Measurements from ENCODE around the gene BAIAP2L1. TPM values are rescaled to one million over a fixed set of nuclear protein-coding genes. Genes with fewer than 3 reads are reported as not detected.
"Not testable (repeated sequence)": the region's sequence is repeated elsewhere in the genome, so short reads cannot be mapped to it uniquely, and the experiment has no call there.

BAIAP2L1 gene, protein sequence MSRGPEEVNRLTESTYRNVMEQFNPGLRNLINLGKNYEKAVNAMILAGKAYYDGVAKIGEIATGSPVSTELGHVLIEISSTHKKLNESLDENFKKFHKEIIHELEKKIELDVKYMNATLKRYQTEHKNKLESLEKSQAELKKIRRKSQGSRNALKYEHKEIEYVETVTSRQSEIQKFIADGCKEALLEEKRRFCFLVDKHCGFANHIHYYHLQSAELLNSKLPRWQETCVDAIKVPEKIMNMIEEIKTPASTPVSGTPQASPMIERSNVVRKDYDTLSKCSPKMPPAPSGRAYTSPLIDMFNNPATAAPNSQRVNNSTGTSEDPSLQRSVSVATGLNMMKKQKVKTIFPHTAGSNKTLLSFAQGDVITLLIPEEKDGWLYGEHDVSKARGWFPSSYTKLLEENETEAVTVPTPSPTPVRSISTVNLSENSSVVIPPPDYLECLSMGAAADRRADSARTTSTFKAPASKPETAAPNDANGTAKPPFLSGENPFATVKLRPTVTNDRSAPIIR
- total RNA-seq = 5.1 TPM

DNA sequence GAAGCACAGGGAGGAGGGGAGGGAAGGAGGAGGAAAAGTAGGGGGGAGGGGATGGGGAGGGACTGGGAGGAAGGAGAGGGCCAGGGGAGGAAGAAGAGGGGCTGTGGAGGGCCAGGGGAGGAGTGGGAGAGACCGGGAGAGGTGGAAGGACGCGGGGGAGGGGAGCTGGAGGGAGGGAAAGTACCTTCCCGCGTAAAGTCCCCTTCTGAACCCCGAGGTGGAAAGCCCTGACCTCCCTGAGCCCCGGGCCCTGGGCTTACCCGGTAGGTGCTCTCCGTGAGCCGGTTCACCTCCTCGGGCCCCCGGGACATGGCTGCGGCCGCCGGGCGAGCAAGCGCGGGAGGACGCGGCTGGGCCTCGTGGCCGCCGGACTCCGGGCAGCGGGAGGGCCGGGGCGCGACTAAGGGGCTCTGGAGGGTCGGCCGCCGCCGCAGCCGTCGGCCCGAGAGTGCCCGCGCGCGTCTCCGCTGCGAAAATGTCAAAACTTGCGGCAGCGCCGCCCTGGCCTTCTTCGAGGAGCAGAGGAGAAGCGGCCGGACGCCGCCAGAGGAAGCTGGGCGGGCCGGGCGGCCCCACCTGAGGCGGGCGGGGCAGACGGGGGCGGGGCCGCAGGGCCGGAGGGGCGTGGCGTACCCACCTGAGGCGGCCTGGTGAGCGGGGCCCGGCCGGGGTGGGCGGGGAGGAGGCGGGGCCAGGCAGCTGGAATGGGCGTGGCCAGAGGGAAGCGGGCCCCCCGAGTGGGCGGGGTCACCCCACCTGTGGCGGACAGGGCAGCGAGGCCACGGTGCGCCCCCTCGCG lies at the start of gene BAIAP2L1:
BAIAP2L1 (minus strand) TSS at position 549 of the 799 bp plus-strand sequence; CDS start at position 311, 238 bp downstream.
- intact Hi-C loops (cut with DNase I) = no loop called here

DNA sequence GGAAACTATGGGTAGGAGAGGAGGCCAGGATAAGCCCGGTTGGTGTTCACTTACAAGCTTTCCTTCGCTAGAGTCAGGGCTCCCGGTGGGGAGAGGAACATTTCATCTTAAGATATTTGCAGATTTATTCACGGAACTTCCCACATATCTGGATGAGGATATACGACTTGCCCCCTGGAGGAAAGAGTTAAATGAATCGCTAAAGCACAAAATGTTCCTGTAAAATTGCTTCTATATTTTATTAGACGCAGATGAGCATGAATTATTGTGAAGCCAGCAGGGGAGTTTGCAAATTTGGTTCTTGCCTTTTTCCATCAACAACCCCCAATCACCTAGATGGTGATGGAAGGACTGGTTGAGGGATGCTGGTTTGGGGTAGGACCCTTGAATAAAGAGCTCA lies 47.9 kb upstream of the BAIAP2L1 start:
- ATAC-seq (no peak), DNase-seq (ENCODE audit: low spot score) (no peak)
- intact Hi-C loops (cut with DNase I) = no loop called here

More for the DNA sequence above, at the start of gene BAIAP2L1:
- ATAC-seq (peak; percentile 78), DNase-seq (ENCODE audit: low spot score) (peak; percentile 71)

DNA sequence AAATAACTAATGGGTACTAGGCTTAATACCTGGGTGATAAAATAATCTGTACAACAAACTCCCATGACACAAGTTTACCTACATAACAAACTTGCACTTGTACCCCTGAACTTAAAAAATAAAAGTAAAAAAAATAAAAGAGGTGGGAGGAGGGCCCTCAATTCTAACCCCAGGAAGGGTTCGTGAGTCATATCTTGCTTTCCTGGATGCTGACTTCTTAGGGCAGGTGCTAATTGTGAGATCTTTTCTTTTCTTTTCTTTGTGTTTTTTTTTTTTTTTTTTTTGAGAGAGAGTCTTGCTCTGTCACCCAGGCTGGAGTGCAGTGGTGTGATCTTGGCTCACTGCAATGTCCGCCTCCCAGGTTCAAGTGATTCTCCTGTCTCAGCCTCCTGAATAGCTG lies 40.1 kb upstream of the BAIAP2L1 start:
- intact Hi-C loops (cut with DNase I); ATAC-seq: not testable (repeated sequence)

DNA sequence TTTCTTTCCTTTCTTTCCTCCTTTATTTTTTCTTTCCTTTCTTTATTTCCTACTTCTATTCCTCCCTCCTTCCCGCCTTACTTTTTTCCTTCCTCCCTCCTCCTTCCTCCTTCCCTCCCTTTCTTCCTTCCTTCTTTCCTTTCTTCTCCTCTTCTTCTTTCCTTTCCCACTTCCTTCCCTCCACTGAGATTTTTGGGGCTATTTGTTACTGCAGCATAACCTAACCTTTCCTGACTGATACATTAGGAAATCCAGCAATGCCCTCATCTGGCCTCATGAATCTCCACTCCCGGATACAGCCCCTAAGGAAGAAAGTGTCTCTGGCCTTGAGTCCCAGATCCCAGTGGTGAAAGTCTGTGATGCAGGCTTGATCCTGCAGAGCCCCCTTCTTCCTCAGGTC lies 38.6 kb upstream of the BAIAP2L1 start:
- intact Hi-C loops (cut with DNase I) = no loop called here
- ATAC-seq (no peak), DNase-seq (ENCODE audit: low spot score) (no peak)

More for the DNA sequence above, 40.1 kb upstream of the BAIAP2L1 start:
- DNase-seq (ENCODE audit: low spot score) = not testable (repeated sequence)

DNA sequence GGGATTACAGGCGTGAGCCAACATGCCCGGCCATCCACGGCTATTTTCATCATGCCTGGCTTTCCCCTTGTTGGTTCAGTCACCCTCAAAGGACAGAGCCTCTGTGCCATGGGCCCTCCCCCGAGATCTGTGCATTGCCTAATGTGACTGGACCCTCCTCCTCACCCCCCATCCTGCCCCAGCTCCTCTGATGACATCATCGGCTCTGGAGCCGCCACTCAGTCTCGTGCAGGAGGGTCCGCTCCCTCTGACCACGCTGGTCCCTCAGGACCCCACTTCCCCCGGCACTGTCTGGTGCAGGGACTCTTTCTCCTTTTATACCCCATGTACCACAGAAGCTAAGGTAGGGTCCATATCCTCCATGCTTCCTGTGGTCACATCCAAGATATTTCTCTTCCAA lies 33.2 kb upstream of the BAIAP2L1 start:
- DNase-seq (ENCODE audit: low spot score) = no peak
- ATAC-seq = no peak
- intact Hi-C loops (cut with DNase I) = loop anchor here (5.0 kb wide), 1 partner anchor 408 kb away; no protein-coding TSS in a partner anchor

DNA sequence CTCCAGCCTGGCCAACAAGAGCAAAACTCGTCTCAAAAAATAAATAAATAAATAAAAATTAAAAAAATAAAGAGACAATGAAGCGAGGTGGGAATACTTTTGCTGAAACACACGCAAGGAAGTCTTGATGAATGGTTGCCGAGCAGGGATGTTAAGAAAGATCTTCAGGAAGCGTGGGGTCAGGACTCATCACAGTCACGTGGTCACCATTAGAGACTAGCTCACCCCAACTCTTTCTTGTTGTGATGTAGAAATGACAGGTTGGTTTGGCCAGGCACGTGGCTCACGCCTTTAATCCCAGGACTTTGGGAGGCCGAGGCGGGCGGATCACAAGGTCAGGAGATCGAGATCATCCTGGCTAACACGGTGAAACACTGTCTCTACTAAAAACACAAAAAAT lies 28.9 kb upstream of the BAIAP2L1 start:
- DNase-seq (ENCODE audit: low spot score) (no peak), ATAC-seq (no peak)
- intact Hi-C loops (cut with DNase I) = loop anchor here (5.0 kb wide), 1 partner anchor 413 kb away; no protein-coding TSS in a partner anchor

DNA sequence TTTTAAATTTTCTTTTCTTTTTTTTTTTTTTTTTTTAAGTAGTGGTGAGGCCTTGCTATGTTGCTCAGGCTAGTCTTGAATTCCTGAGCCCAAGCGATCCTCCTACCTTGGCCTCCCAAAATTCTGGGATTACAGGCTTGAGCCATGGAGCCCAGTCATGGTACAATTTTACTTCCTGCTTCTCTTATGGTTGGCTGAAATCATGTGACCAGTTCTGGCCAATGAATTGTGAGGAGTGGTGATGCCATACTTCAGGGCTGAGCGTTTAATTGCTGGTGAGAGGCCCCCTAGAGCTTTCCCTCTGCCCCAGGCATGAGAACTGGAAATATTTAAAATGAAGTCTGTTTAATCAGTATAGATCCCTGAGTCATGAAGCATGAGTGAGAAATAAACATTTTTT lies 22.2 kb upstream of the BAIAP2L1 start:
- ATAC-seq = no peak
- DNase-seq (ENCODE audit: low spot score) = no peak
- intact Hi-C loops (cut with DNase I) = no loop called here

DNA sequence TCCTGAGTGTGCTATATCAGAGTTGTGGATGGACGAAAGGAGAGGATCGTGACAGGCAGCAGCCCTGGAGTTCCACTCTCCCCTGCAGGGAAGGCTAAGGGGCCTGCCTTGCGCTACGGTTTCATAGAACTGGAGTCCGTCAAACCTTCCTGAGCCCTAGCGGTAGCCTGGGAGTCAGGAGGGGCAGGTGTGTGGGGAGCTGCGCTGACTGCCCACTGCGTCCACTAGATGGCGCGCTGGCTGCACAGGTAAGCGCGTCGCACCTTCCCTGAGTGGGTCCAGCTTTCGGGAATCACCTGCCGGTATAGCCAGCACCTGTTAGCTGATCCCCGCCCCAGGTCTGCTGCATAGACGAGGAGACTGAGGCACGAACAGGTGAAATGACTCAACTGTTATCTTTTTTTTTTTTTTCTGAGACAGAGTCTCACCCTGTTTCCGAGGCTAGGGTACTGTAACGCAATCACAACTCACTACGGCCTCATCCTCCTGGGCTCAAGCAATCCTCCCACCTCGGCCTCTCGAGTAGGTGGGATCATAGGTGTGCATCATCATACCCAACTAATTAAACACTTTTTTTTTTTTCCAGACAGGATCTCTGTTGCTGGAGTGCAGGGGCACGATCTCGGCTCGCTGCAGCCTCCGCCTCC lies 20.2 kb upstream of the BAIAP2L1 start:
- peak; percentile 59 for DNase-seq (ENCODE audit: low spot score)

DNA sequence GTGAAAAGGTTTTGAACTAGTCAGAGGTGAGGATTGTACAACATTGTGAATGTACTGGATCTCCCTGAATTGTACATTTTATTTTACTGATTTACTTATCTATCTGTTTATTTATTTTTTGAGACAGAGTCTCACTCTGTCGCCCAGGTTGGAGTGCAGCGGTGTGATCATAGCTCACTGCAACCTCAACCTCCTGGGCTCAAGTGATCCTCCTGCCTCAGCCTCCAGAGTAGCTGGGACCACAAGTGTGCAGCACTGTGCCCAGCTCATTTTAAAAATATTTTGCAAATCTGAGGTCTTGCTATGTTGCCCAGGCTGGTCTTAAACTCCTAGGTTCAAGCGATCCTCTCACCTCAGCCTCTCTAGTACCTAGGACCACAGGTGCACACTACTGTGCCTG lies 19.1 kb upstream of the BAIAP2L1 start:
- DNase-seq (ENCODE audit: low spot score); ATAC-seq; intact Hi-C loops (cut with DNase I): not testable (repeated sequence)

More for the DNA sequence above, 20.2 kb upstream of the BAIAP2L1 start:
- intact Hi-C loops (cut with DNase I) = no loop called here
- no peak for ATAC-seq

DNA sequence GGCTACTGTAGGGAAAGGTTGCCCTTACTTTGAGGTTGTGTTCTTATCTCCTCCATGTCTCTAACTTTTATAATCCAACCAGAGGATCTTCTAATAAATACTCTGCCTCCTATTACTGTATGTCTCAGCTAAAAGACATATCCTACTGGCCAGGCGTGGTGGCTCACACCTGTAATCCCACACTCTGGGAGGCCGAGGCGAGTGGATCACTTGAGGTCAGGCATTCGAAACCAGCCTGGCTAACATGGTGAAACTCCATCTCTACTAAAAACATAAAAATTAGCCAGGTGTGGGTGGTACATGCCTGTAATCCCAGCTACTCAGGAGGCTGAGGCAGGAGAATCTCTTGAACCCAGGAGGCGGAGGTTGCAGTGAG lies 18.4 kb upstream of the BAIAP2L1 start:
- intact Hi-C loops (cut with DNase I); DNase-seq (ENCODE audit: low spot score); ATAC-seq: not testable (repeated sequence)

DNA sequence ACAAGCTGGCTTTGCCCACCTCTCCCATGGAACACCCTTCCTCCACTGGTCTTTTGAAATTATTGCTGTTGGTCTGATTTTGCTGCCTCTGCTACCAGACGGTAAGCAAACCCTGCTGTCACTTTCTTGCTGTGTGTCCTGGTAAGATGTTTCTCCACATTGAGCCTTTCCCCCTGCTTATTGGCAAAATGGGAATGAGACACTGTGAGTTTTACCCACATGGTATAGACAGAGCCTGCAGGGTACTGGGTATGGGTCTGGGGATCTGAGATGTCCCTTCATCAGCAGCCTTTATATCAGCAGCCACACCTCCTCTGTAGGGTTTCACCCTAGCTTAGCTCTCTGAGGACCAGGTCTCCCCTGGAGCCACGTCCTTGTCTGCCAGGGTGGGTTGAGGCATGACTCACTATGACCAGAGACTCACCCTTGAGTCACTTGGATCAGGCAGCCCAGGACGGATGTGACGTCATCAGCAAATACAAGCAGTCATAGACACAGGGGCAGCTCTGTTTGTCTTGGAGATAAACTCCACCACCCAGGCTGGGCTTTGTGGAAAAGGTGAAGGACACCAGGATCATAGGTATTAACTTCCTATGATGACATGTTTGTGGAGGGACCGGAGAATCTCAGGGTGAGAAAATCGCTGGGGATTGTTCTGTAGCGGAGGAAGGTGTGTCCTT lies 17.9 kb upstream of the BAIAP2L1 start:
- intact Hi-C loops (cut with DNase I) = no loop called here
- ATAC-seq (no peak), DNase-seq (ENCODE audit: low spot score) (no peak)

DNA sequence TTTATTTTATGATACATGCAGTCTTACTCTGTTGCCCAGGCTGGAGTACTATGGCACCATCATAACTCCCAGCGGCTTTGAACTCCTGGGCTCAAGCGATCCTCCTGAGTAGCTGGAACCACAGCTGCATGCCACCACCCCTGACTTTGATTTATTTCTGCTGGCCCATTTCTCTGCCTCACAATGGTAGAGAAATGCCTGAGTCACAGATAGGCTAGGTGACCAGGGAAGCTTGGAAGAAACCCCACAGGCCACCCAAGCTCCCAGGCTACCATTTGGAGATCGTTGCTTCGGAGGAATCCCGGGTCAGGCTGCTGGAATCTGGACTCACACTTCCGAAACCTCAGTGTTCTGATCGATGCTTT lies 17.4 kb upstream of the BAIAP2L1 start:
- ATAC-seq (no peak), DNase-seq (ENCODE audit: low spot score) (no peak)
- intact Hi-C loops (cut with DNase I) = no loop called here

DNA sequence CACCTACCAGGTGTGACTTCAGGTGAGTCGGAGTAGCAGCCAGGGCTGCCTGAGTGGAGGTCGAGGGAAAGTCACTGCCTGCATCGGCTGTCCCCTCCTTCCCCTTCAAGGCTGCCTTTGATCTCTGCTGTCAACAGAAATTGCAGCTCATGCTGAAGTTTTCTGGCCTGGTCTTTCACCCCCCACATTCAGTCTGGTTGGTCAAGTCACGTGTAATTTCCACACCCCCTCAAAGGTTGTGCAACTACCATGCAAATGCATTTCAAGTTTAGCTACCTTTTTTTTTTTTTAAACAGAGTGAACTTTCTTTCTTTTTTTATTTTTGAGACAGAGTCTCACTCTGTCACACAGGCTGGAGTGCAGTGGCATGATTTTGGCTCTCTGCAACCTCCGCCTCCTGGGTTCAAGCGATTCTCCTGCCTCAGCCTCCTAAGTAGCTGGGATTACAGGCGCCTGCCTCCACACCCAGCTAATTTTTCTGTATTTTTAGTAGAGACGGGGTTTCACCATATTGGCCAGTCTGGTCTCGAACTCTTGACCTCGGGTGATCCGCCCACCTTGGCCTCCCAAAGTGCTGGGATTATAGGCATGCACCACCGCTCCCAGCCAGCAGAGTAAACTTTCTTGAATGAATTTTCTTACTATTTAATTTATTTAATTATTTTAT lies 16.8 kb upstream of the BAIAP2L1 start:
- DNase-seq (ENCODE audit: low spot score); intact Hi-C loops (cut with DNase I); ATAC-seq: not testable (repeated sequence)

DNA sequence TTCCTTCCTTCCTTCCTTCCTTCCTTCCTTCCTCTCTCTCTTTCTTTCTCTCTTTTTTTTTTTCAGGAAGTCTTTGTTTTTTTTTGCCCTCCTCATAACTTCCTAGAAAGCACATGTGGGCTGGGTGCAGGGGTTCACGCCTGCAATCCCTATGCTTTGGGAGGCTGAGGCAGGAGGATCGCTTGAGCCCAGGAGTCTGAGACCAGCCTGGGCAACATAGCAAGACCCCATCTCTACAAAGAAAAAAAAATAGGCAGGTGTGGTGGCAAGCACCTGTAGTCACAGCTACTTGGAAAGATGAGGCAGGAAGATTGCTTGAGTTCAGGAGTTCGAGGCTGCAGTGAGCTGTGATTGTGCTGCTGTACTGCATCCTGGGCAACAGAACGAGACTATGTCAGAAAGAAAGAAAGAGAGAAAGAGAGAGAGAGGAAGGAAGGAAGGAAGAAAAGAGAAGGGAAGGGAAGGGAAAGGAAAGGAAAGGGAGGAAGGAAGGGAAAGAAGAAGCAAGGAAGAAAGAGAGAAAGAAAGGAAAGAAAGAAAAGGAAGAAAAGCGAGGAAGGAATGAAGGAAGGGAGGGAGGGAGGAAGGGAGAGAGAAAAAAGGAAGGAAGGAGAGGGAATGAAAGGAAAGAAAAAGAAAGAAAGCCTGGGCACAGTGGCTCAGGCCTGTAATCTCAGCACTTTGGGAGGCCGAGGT lies 13.5 kb upstream of the BAIAP2L1 start:
- intact Hi-C loops (cut with DNase I) = no loop called here
- no peak for ATAC-seq
- no peak for DNase-seq (ENCODE audit: low spot score)

DNA sequence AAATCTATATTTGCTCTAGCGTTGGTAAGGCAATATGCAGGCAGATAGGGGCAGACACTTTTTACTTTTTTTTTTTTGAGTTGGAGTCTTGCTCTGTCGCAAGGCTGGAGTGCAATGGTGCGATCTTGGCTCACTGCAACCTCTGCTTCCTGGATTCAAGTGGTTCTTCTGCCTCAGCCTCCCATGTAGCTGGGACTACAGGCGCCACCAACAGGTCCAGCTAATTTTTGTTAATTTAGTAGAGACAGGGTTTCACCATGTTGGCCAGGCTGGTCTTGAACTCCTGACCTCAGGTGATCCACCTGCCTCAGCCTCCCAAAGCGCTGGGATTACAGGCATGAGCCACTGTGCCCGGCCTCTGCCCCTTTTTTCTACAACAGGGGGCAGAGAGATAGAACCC lies 12.8 kb upstream of the BAIAP2L1 start:
- intact Hi-C loops (cut with DNase I); DNase-seq (ENCODE audit: low spot score); ATAC-seq: not testable (repeated sequence)

DNA sequence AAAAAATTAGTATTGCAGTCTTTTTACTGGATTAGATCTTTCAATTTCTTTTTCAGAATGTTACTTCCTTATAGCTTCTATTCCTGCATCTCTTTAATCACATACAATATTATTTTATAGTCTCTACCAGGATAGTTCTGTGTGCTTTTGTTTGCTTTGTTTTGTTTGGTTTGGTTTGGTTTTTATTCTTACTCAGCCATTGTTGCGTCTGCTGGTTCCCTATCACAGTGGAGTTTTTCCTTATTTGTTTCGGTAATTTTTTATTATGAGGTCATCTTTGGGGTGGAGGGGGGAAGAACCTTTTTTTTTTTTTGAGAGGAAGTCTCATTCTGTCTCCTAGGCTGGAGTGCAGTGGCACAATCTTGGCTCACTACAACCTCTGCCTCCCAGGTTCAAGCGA lies 9.0 kb upstream of the BAIAP2L1 start:
- ATAC-seq = no peak
- intact Hi-C loops (cut with DNase I) = no loop called here
- no peak for DNase-seq (ENCODE audit: low spot score)

DNA sequence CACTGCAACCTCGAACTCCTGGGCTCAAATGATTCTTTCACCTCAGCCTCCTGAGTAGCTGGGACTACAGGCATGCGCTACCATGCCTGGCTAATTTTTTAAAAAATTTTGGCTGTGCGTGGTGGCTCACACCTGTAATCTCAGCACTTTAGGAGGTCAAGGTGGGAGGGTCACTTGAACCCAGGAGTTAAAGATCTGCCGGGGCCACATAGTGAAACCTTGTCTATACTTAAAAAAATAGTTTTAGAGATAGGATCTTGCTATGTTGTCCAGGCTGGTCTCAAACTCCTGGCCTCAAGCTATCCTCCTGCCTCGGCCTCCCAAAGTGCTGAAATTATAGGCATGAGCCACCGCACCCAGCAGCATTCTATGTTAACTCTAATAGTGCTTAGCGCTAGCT lies 7.3 kb upstream of the BAIAP2L1 start:
- intact Hi-C loops (cut with DNase I); ATAC-seq; DNase-seq (ENCODE audit: low spot score): not testable (repeated sequence)

DNA sequence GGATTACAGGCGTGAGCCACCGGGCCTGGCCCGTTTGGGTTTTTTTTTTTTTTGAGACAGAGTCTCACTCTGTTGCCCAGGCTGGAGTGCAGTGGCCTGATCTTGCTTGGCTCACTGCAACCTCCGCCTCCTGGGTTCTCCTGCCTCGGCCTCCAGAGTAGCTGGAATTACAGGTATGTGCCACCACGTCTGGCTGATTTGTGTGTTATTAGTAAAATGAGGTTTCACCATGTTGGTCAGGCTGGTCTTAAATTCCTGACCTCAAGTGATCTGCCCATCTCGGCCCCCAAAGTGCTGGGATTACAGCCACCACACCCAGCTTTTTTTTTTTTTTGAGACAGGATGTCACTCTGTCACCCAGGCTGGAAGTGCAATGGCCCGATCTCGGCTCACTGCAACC lies 5.9 kb upstream of the BAIAP2L1 start:
- DNase-seq (ENCODE audit: low spot score) (no peak), ATAC-seq (no peak)
- intact Hi-C loops (cut with DNase I) = no loop called here
